Raji (cell line): ENCODE measurements around the gene CCDC24.

ENCODE experiments used
- POLR2A ChIP-seq: IDR thresholded peaks from 2 replicates; pipeline ENCODE4 v1.6.1; 2011; ENCODE audit warnings: low read depth, low read length, control low read depth; ENCODE audit not compliant: insufficient read depth

Gene CCDC24

GRCh38 chr1:43974443-43975248 lies 16.8 kb upstream of the CCDC24 start, which contains the start of gene ATP6V0B:
Gene ATP6V0B (plus strand): TSS chr1:43974960. CDS start chr1:43975041, 81 bp downstream.
- peak; percentile 87 for TF ChIP-seq POLR2A

- no peak; the same call in 1 of the 2 replicates for TF ChIP-seq POLR2A
Measured at GRCh38 chr1:43975249-43975961, 16.0 kb upstream of the CCDC24 start.

GRCh38 chr1:43976045-43976444 lies 15.4 kb upstream of the CCDC24 start:
- TF ChIP-seq POLR2A: no peak

GRCh38 chr1:43976890-43977289 lies 14.5 kb upstream of the CCDC24 start:
- no peak for TF ChIP-seq POLR2A

- TF ChIP-seq POLR2A: peak; percentile 13
Measured at GRCh38 chr1:43977376-43978263, 13.8 kb upstream of the CCDC24 start.

- TF ChIP-seq POLR2A: peak; percentile 9; the same call in 1 of the 2 replicates
Measured at GRCh38 chr1:43978264-43978550, 13.2 kb upstream of the CCDC24 start.

GRCh38 chr1:43978551-43979260 lies 12.7 kb upstream of the CCDC24 start, which contains the start of gene B4GALT2:
Gene B4GALT2 (plus strand): TSS chr1:43979210. CDS start chr1:43981161, 1,951 bp downstream.
- TF ChIP-seq POLR2A: peak; percentile 40

- no peak; the same call in 1 of the 2 replicates for TF ChIP-seq POLR2A
Measured at GRCh38 chr1:43979261-43979527, 12.2 kb upstream of the CCDC24 start.

GRCh38 chr1:43979528-43980254 lies 11.7 kb upstream of the CCDC24 start:
- peak; percentile 43 for TF ChIP-seq POLR2A

GRCh38 chr1:43980255-43981134 lies 10.9 kb upstream of the CCDC24 start:
- no peak for TF ChIP-seq POLR2A

GRCh38 chr1:43981135-43981491 lies 10.3 kb upstream of the CCDC24 start:
- no peak for TF ChIP-seq POLR2A

GRCh38 chr1:43981636-43982035 lies 9.8 kb upstream of the CCDC24 start:
- TF ChIP-seq POLR2A: no peak

- no peak for TF ChIP-seq POLR2A
Measured at GRCh38 chr1:43982241-43982640, 9.2 kb upstream of the CCDC24 start.
